HCT116 (cell line): ENCODE measurements around the gene CD28. TPM values are rescaled to one million over a fixed set of nuclear protein-coding genes. Genes with fewer than 3 reads are reported as not detected.

Experiments used
- ATAC-seq: fragments of 200-7000 bp; cut with Tn5 transposase; 2 replicates; pipeline ENCODE4 v1.9.1; 2020; ENCODE audit warnings: mild to moderate bottlenecking, moderate library complexity
- BruUV-seq: library from RNA; stranded (reverse); fragments of 400-500 nt; replicated peaks from 2 replicates; lab custom pipeline; 2021; lab: Mats Ljungman, UMichigan
- CTCF ChIA-PET: fragments of 300-600 bp; sonication (Branson Sonifier 250); formaldehyde crosslinking; loops from one replicate; lab custom pipeline; 2021; ENCODE audit warnings: antibody characterized with exemption; lab: Charles Lee
- POLR2A ChIA-PET: fragments of 300-600, 350-600 bp; sonication (Branson Sonifier 250); formaldehyde crosslinking; loops from one replicate; lab custom pipeline; 2021; ENCODE audit warnings: antibody characterized with exemption; lab: Charles Lee
- RAD21 ChIA-PET, 2 experiments: fragments of 300-600 bp; sonication (Branson Sonifier 250); formaldehyde crosslinking; loops; one replicate each; lab custom pipeline; 2023; ENCODE audit warnings: low total read pairs in 2 of 2; ENCODE audit not compliant: uncharacterized antibody in 2 of 2, unreplicated experiment in 2 of 2, low non-redundant PET in 1 of 2; lab: Charles Lee
- DNase-seq: peaks from one replicate; pipeline ENCODE4 v3.0.0-alpha.2; 2010; ENCODE audit warnings: low read depth, low spot score
- H2AFZ ChIP-seq: fragments of 200-600 bp; shearing (Covaris generic), sonication (generic); 2 replicates; pipeline ENCODE4 v1.6.1; 2017; ENCODE audit warnings: low read depth, mixed run types, mixed read lengths, antibody characterized with exemption, low read length; ENCODE audit not compliant: poor library complexity, severe bottlenecking
- H3K27ac ChIP-seq: 2 replicates; pipeline ENCODE4 v1.5.1; 2012; ENCODE audit warnings: low read depth, low read length
- H3K27me3 ChIP-seq: fragments of 200-600 bp; sonication (generic); 2 replicates; pipeline ENCODE4 v1.6.1; 2016; ENCODE audit warnings: mixed run types, low read length, mixed read lengths; ENCODE audit not compliant: insufficient read depth
- H3K36me3 ChIP-seq, 2 experiments: fragments of 200-500 bp in 1 of 2; fragments of 200-600 bp in 1 of 2; sonication (Bioruptor generic) in 1 of 2; sonication (generic) in 1 of 2; 2 replicates each; pipeline versions ENCODE4 v1.5.1 to v1.6.1; 2014 to 2016; ENCODE audit warnings: low read length in 2 of 2, inconsistent platforms in 1 of 2, mixed read lengths in 1 of 2, mixed run types in 1 of 2; ENCODE audit not compliant: insufficient read depth in 2 of 2, control insufficient read depth in 1 of 2
- H3K4me1 ChIP-seq, 2 experiments: fragments of 200-600 bp in 1 of 2; sonication (generic) in 1 of 2; 2 replicates each; pipeline versions ENCODE4 v1.5.1 to v1.6.1; 2012 to 2017; ENCODE audit warnings: low read length in 2 of 2, inconsistent platforms in 1 of 2, mild to moderate bottlenecking in 1 of 2, mixed read lengths in 1 of 2, mixed run types in 1 of 2, moderate library complexity in 1 of 2; ENCODE audit not compliant: insufficient read depth in 2 of 2, control insufficient read depth in 1 of 2
- H3K4me2 ChIP-seq: fragments of 200-600 bp; sonication (generic); 2 replicates; pipeline ENCODE4 v1.6.1; 2017; ENCODE audit warnings: mixed run types, low read length, mixed read lengths
- H3K4me3 ChIP-seq, 2 experiments: fragments of 200-600 bp in 1 of 2; sonication (generic) in 1 of 2; replicated peaks in 1 of 2; 2 replicates each; pipeline ENCODE4 v1.5.1; 2011 to 2016; ENCODE audit warnings: low read length in 2 of 2, control low read depth in 1 of 2, low read depth in 1 of 2, mild to moderate bottlenecking in 1 of 2, mixed read lengths in 1 of 2, mixed run types in 1 of 2
- H3K79me2 ChIP-seq: fragments of 200-600 bp; sonication (generic); 2 replicates; pipeline ENCODE4 v1.6.1; 2017; ENCODE audit warnings: mild to moderate bottlenecking, mixed run types, low read length, moderate library complexity, mixed read lengths; ENCODE audit not compliant: insufficient read depth
- H3K9ac ChIP-seq: fragments of 200-600 bp; sonication (generic); 2 replicates; pipeline ENCODE4 v1.6.1; 2016; ENCODE audit warnings: low read length, mixed read lengths
- H3K9me2 ChIP-seq: fragments of 200-600 bp; sonication (generic), shearing (Covaris generic); 2 replicates; pipeline ENCODE4 v1.6.1; 2017; ENCODE audit warnings: mixed run types, mild to moderate bottlenecking, moderate library complexity; ENCODE audit not compliant: insufficient read depth
- H3K9me3 ChIP-seq, 2 experiments: fragments of 200-500 bp in 1 of 2; fragments of 200-600 bp in 1 of 2; sonication (Bioruptor generic) in 1 of 2; sonication (generic) in 1 of 2; 2 replicates each; pipeline ENCODE4 v1.6.1; 2014 to 2017; ENCODE audit warnings: low read length in 2 of 2, mixed read lengths in 2 of 2, inconsistent platforms in 1 of 2, low read depth in 1 of 2, mild to moderate bottlenecking in 1 of 2, mixed run types in 1 of 2, moderate library complexity in 1 of 2; ENCODE audit not compliant: control insufficient read depth in 1 of 2, insufficient read depth in 1 of 2
- H4K20me1 ChIP-seq: fragments of 200-600 bp; sonication (generic), shearing (Covaris generic); 2 replicates; pipeline ENCODE4 v1.6.1; 2017; ENCODE audit warnings: mixed run types, mild to moderate bottlenecking, moderate library complexity; ENCODE audit not compliant: insufficient read depth
- CEBPB ChIP-seq: IDR thresholded peaks from 2 replicates; pipeline ENCODE4 v1.6.1; 2012; ENCODE audit warnings: low read depth
- CTCF ChIP-seq, 3 experiments: fragments of 200-600 bp in 1 of 3; sonication (generic) in 1 of 3; IDR thresholded peaks in 2 of 3; conservative IDR thresholded peaks in 1 of 3; 2 replicates each; pipeline ENCODE4 v1.5.1; 2012 to 2017; ENCODE audit warnings: low read depth in 2 of 3, low read length in 2 of 3, antibody characterized with exemption in 1 of 3, borderline replicate concordance in 1 of 3, control low read depth in 1 of 3, mild to moderate bottlenecking in 1 of 3, mixed read lengths in 1 of 3, mixed run types in 1 of 3, moderate library complexity in 1 of 3; ENCODE audit not compliant: insufficient read depth in 1 of 3
- EGR1 ChIP-seq: IDR thresholded peaks from 2 replicates; pipeline ENCODE4 v1.6.1; 2012; ENCODE audit warnings: low read depth
- ELF1 ChIP-seq: IDR thresholded peaks from 2 replicates; pipeline ENCODE4 v1.6.1; 2012; ENCODE audit warnings: low read depth, borderline replicate concordance
- EZH2 ChIP-seq: fragments of 200-600 bp; sonication (generic); IDR thresholded peaks from 2 replicates; pipeline ENCODE4 v1.6.1; 2017; ENCODE audit warnings: antibody characterized with exemption, mixed run types
- EZH2phosphoT487 ChIP-seq: fragments of 200-600 bp; IDR thresholded peaks from 2 replicates; pipeline ENCODE4 v1.6.1; 2018; ENCODE audit warnings: antibody characterized with exemption, borderline replicate concordance
- JUND ChIP-seq: IDR thresholded peaks from 2 replicates; pipeline ENCODE4 v1.6.1; 2012
- MAX ChIP-seq: IDR thresholded peaks from 2 replicates; pipeline ENCODE4 v1.6.1; 2012
- POLR2A ChIP-seq: IDR thresholded peaks from 2 replicates; pipeline ENCODE4 v1.7.0; 2011; ENCODE audit warnings: borderline replicate concordance; ENCODE audit not compliant: insufficient read depth, insufficient read length; ENCODE audit errors: extremely low read depth
- POLR2AphosphoS5 ChIP-seq: IDR thresholded peaks from 2 replicates; pipeline ENCODE4 v1.6.1; 2011; ENCODE audit warnings: mild to moderate bottlenecking, low read depth, low read length, moderate library complexity
- RAD21 ChIP-seq: IDR thresholded peaks from 2 replicates; pipeline ENCODE4 v1.6.1; 2012; ENCODE audit warnings: low read depth, mild to moderate bottlenecking
- SIN3A ChIP-seq: IDR thresholded peaks from 2 replicates; pipeline ENCODE4 v1.6.1; 2012; ENCODE audit warnings: low read depth
- SRF ChIP-seq: IDR thresholded peaks from 2 replicates; pipeline ENCODE4 v1.6.1; 2012; ENCODE audit warnings: low read depth
- TCF7L2 ChIP-seq: IDR thresholded peaks from 2 replicates; pipeline ENCODE4 v1.7.0; 2011; ENCODE audit warnings: borderline replicate concordance, inconsistent platforms; ENCODE audit not compliant: insufficient read depth, insufficient read length; ENCODE audit errors: extremely low read depth
- YY1 ChIP-seq: IDR thresholded peaks from 2 replicates; pipeline ENCODE4 v1.6.1; 2011; ENCODE audit warnings: low read length, low read depth, moderate library complexity, mild to moderate bottlenecking; ENCODE audit not compliant: insufficient replicate concordance; ENCODE audit errors: extremely low read depth
- ZBTB33 ChIP-seq: IDR thresholded peaks from 2 replicates; pipeline ENCODE4 v1.6.1; 2011; ENCODE audit warnings: mild to moderate bottlenecking, low read length, moderate library complexity; ENCODE audit not compliant: insufficient replicate concordance; ENCODE audit errors: extremely low read depth
- ZFX ChIP-seq: fragments of 450-650 bp; IDR thresholded peaks from 2 replicates; pipeline ENCODE4 v1.6.1; 2017
- ZNF274 ChIP-seq: fragments of 200-500 bp; sonication (Bioruptor generic); IDR thresholded peaks from 2 replicates; pipeline ENCODE4 v1.6.1; 2014; ENCODE audit warnings: mild to moderate bottlenecking, low read depth, low read length, inconsistent platforms
- intact Hi-C: fragments of 100-400 bp; cut with micrococcal nuclease; formaldehyde crosslinking; loops from 2 replicates; pipeline ENCODE4 v1.10.0; 2022
- total RNA-seq: library from RNA; stranded (reverse); gene quantifications from one replicate; pipeline ENCODE4 v1.2.1, GENCODE V29; 2021; ENCODE audit not compliant: unreplicated experiment

The CD28 gene
- total RNA-seq, 1 experiment from 2014 or later = 0.37 TPM

GRCh38 chr2:203730883-203731282, 24.4 kb downstream of the CD28 start:
- no TSS peak for BruUV-seq
- DNase-seq = no peak

More at GRCh38 chr2:203730883-203731282, 24.4 kb downstream of the CD28 start:
- Histone ChIP-seq H3K9me3 (no peaks in the 10 kb centered on the region), H3K4me2 (no peak overlapping the region), H3K27ac (no peak overlapping the region), H3K9me2 (no peaks in the 10 kb centered on the region), H3K4me3 (no peak overlapping the region), H4K20me1 (no peaks in the 10 kb centered on the region), H2AFZ (no peak overlapping the region), H3K4me1 (no peaks in the 10 kb centered on the region), H3K27me3 (no peaks in the 10 kb centered on the region), H3K36me3 (no peaks in the 10 kb centered on the region), H3K9ac (no peak overlapping the region), H3K79me2 (no peaks in the 10 kb centered on the region)
- TF ChIP-seq JUND (no peak), CTCF (IDR thresholded peaks at IDR 0.05 in 2 of 3, conservative IDR thresholded peaks at IDR 0.05 in 1 of 3; ENCODE audit: borderline replicate concordance in 1 of 3, insufficient read depth in 1 of 3, low read depth in 2 of 3, low read length in 2 of 3) (no peak), EZH2 (no peak), ELF1 (no peak), ZBTB33 (no peak), POLR2AphosphoS5 (no peak), ZNF274 (no peak), EZH2phosphoT487 (no peak), SIN3A (no peak), SRF (no peak), EGR1 (no peak), MAX (no peak), POLR2A (no peak), TCF7L2 (no peak), ZFX (no peak), RAD21 (no peak), CEBPB (no peak), YY1 (no peak)
- POLR2A ChIA-PET = no interaction called here
- RAD21 ChIA-PET = no interaction called here
- no peak for ATAC-seq
- CTCF ChIA-PET = no interaction called here
- intact Hi-C loops = no loop called here
